Peyer's patch (tissue), 4 donors: ENCODE data around the gene BCL2L11. TPM values are rescaled to one million over a fixed set of nuclear protein-coding genes. Genes with fewer than 3 reads are reported as not detected.

Experiments used
- DNase-seq, 3 donors: peaks; one replicate each; pipeline ENCODE4 v3.0.0-alpha.2; 2017 to 2019
- H3K27ac ChIP-seq, 4 donors: fragments of 200-600 bp; sonication (generic); one replicate each; pipeline ENCODE4 v1.5.1; 2016 to 2019
- H3K27me3 ChIP-seq, 2 donors: fragments of 200-600 bp; sonication (generic); one replicate each; pipeline ENCODE4 v1.5.1; 2019
- H3K36me3 ChIP-seq, 3 donors: fragments of 200-600 bp; sonication (generic); one replicate each; pipeline ENCODE4 v1.5.1; 2016 to 2019
- H3K4me1 ChIP-seq, 4 donors: fragments of 200-600 bp; sonication (generic); one replicate each; pipeline ENCODE4 v1.5.1; 2016 to 2019
- H3K4me3 ChIP-seq, 4 donors: fragments of 200-600 bp; sonication (generic); 1 replicate in 3 of 4; 2 replicates in 1 of 4; pipeline ENCODE4 v1.5.1; 2016 to 2019; ENCODE audit warnings: mild to moderate bottlenecking in 1 of 4
- H3K9me3 ChIP-seq, 4 donors: fragments of 200-600 bp; sonication (generic); one replicate each; pipeline ENCODE4 v1.5.1; 2016 to 2019; ENCODE audit warnings: mild to moderate bottlenecking in 1 of 4
- CTCF ChIP-seq, 6 experiments: fragments of 450-650 bp in 4 of 6; fragments of 200-600 bp in 2 of 6; sonication (generic) in 1 of 6; IDR thresholded peaks; one replicate each; pipeline ENCODE4 v1.5.1; 2017 to 2019; ENCODE audit warnings: antibody characterized with exemption in 6 of 6, mild to moderate bottlenecking in 3 of 6, moderate library complexity in 1 of 6
- POLR2A ChIP-seq, 2 donors: fragments of 450-650 bp; IDR thresholded peaks; one replicate each; pipeline ENCODE4 v1.5.1; 2017; ENCODE audit warnings: antibody characterized with exemption in 2 of 2, mild to moderate bottlenecking in 2 of 2, moderate library complexity in 2 of 2
- total RNA-seq, 4 donors: library from RNA; depleted of rRNA; stranded (reverse); fragments of >200 nt; gene quantifications; one replicate each; pipeline ENCODE4 v1.1.0, GENCODE V29; 2016

BCL2L11 gene
- total RNA-seq, 4 donors from 2014 or later = 35.9 to 98.1 (median 62.2) TPM

- Histone ChIP-seq H3K27ac (no peak overlapping the region), H3K4me3 (no peak overlapping the region), H3K27me3 (no peaks in the 10 kb centered on the region), H3K4me1 (peaks cover 0 to 13% (median 0%) of the 10 kb centered on the region in 4 donors), H3K9me3 (no peaks in the 10 kb centered on the region), H3K36me3 (no peaks in the 10 kb centered on the region)
- DNase-seq = no peak
- no peak for TF ChIP-seq CTCF (IDR thresholded peaks at IDR 0.05)
- TF ChIP-seq POLR2A (IDR thresholded peaks at IDR 0.05) = no peak
These were observed 54.9 kb downstream of the BCL2L11 start for GRCh38 chr2:111175615-111176014.

- TF ChIP-seq CTCF (IDR thresholded peaks at IDR 0.05) = no peak
- Histone ChIP-seq H3K4me1 (peaks cover 0 to 13% (median 0%) of the 10 kb centered on the region in 4 donors), H3K27me3 (no peaks in the 10 kb centered on the region), H3K4me3 (no peak overlapping the region), H3K9me3 (no peaks in the 10 kb centered on the region), H3K27ac (no peak overlapping the region), H3K36me3 (no peaks in the 10 kb centered on the region)
- no peak for DNase-seq
These were observed 55.7 kb downstream of the BCL2L11 start for GRCh38 chr2:111176388-111176787.

- no peak overlapping the region for H3K4me3 ChIP-seq
- no peaks in the 10 kb centered on the region for H3K27me3 ChIP-seq
- no peak for TF ChIP-seq POLR2A (IDR thresholded peaks at IDR 0.05)
- no peak for TF ChIP-seq CTCF (IDR thresholded peaks at IDR 0.05)
- DNase-seq = no peak
- H3K4me1 ChIP-seq = peaks cover 0 to 13% (median 0%) of the 10 kb centered on the region in 4 donors
- no peak overlapping the region for H3K27ac ChIP-seq
- H3K9me3 ChIP-seq = no peaks in the 10 kb centered on the region
- H3K36me3 ChIP-seq = no peaks in the 10 kb centered on the region
These were observed 56.2 kb downstream of the BCL2L11 start for GRCh38 chr2:111176867-111177266.

GRCh38 chr2:111178296-111178695, 57.6 kb downstream of the BCL2L11 start:
- TF ChIP-seq POLR2A (IDR thresholded peaks at IDR 0.05) = no peak
- no peak for TF ChIP-seq CTCF (IDR thresholded peaks at IDR 0.05)
- Histone ChIP-seq H3K4me1 (peaks cover 0 to 13% (median 0%) of the 10 kb centered on the region in 4 donors), H3K36me3 (no peaks in the 10 kb centered on the region), H3K27me3 (no peaks in the 10 kb centered on the region), H3K9me3 (no peaks in the 10 kb centered on the region), H3K4me3 (no peak overlapping the region), H3K27ac (peak overlapping the region in 1 of 4 donors; percentile 62)
- DNase-seq = no peak

GRCh38 chr2:111178730-111179405, 58.2 kb downstream of the BCL2L11 start:
- TF ChIP-seq CTCF (IDR thresholded peaks at IDR 0.05) (peak in 1 of 6 experiments; percentile 5), POLR2A (IDR thresholded peaks at IDR 0.05) (no peak)
- Histone ChIP-seq H3K27me3 (no peaks in the 10 kb centered on the region), H3K36me3 (no peaks in the 10 kb centered on the region), H3K4me1 (peaks cover 0 to 13% (median 0%) of the 10 kb centered on the region in 4 donors), H3K9me3 (no peaks in the 10 kb centered on the region), H3K27ac (peak overlapping the region in 1 of 4 donors; percentile 62), H3K4me3 (no peak overlapping the region)
- no peak for DNase-seq
